GM23338 (cell line): ENCODE results near the gene F7. TPM values are rescaled to one million over a fixed set of nuclear protein-coding genes. Genes with fewer than 3 reads are reported as not detected.

Experiments used
- ATAC-seq: fragments of 200-7000 bp; cut with Tn5 transposase; 3 replicates; pipeline ENCODE4 v1.9.1; 2020
- DNase-seq: peaks from one replicate; pipeline ENCODE4 v3.0.0-alpha.2; 2015; ENCODE audit warnings: low spot score
- H2AFZ ChIP-seq: fragments of 200-600 bp; sonication (generic); 2 replicates; pipeline ENCODE4 v1.8.0; 2016; ENCODE audit warnings: antibody characterized with exemption, mild to moderate bottlenecking, moderate library complexity
- H3F3A ChIP-seq: fragments of 200-600 bp; sonication (generic); replicated peaks from 2 replicates; pipeline ENCODE4 v1.8.0; 2017; ENCODE audit warnings: antibody characterized with exemption, mixed run types, low read depth
- H3K27ac ChIP-seq: fragments of 200-600 bp; sonication (generic); 2 replicates; pipeline ENCODE4 v1.6.1; 2016; ENCODE audit warnings: low read depth
- H3K27me3 ChIP-seq: fragments of 200-600 bp; sonication (generic); 2 replicates; pipeline ENCODE4 v1.8.0; 2016; ENCODE audit warnings: mild to moderate bottlenecking, mixed run types, moderate library complexity; ENCODE audit not compliant: insufficient read depth
- H3K36me3 ChIP-seq: fragments of 200-600 bp; sonication (generic); 2 replicates; pipeline ENCODE4 v1.8.0; 2016; ENCODE audit warnings: mild to moderate bottlenecking; ENCODE audit not compliant: insufficient read depth
- H3K4me1 ChIP-seq: fragments of 200-600 bp; sonication (generic); 2 replicates; pipeline ENCODE4 v1.8.0; 2016; ENCODE audit warnings: mild to moderate bottlenecking, moderate library complexity; ENCODE audit not compliant: insufficient read depth
- H3K4me2 ChIP-seq: fragments of 200-600 bp; sonication (generic); 2 replicates; pipeline ENCODE4 v1.7.1; 2017; ENCODE audit warnings: mixed run types
- H3K4me3 ChIP-seq: fragments of 200-600 bp; sonication (generic); 2 replicates; pipeline ENCODE4 v1.6.1; 2016; ENCODE audit warnings: mixed run types
- H3K79me2 ChIP-seq: fragments of 200-600 bp; sonication (generic); replicated peaks from 2 replicates; pipeline ENCODE4 v1.8.0; 2017; ENCODE audit warnings: mild to moderate bottlenecking; ENCODE audit not compliant: insufficient read depth
- H3K9me2 ChIP-seq: fragments of 200-600 bp; sonication (generic); 2 replicates; pipeline ENCODE4 v1.8.0; 2017; ENCODE audit not compliant: insufficient read depth
- H4K20me1 ChIP-seq: fragments of 200-600 bp; sonication (generic); replicated peaks from 2 replicates; pipeline ENCODE4 v1.8.0; 2017; ENCODE audit warnings: mild to moderate bottlenecking; ENCODE audit not compliant: insufficient read depth
- H3K27ac Mint-ChIP-seq: 2 replicates; pipeline ENCODE4 v1.8.0; 2020; ENCODE audit warnings: inconsistent platforms, mild to moderate bottlenecking, moderate library complexity, mixed read lengths
- H3K27me3 Mint-ChIP-seq: 3 replicates; pipeline ENCODE4 v1.8.0; 2022; ENCODE audit warnings: low read depth, mild to moderate bottlenecking, moderate library complexity, mixed read lengths, inconsistent platforms; ENCODE audit not compliant: insufficient read depth, poor library complexity
- H3K36me3 Mint-ChIP-seq: 3 replicates; pipeline ENCODE4 v1.8.0; 2021; ENCODE audit warnings: low read depth, mild to moderate bottlenecking, inconsistent platforms, moderate library complexity, mixed read lengths
- H3K4me1 Mint-ChIP-seq: 3 replicates; pipeline ENCODE4 v1.8.0; 2020; ENCODE audit warnings: mild to moderate bottlenecking, inconsistent platforms, mixed read lengths
- H3K4me3 Mint-ChIP-seq: 3 replicates; pipeline ENCODE4 v1.8.0; 2021; ENCODE audit warnings: moderate library complexity, mild to moderate bottlenecking, inconsistent platforms, mixed read lengths
- H3K9me3 Mint-ChIP-seq: 3 replicates; pipeline ENCODE4 v1.8.0; 2020; ENCODE audit warnings: moderate library complexity, mild to moderate bottlenecking, inconsistent platforms, mixed read lengths
- CREB1 ChIP-seq: fragments of 250-450 bp; sonication (Bioruptor Pico); IDR thresholded peaks from 2 replicates; pipeline ENCODE4 v1.5.0; 2020; ENCODE audit warnings: low read depth, mild to moderate bottlenecking, moderate library complexity
- ETS1 ChIP-seq: IDR thresholded peaks from 2 replicates; pipeline ENCODE4 v1.6.1; 2016; ENCODE audit warnings: antibody characterized with exemption
- EZH2 ChIP-seq: fragments of 200-600 bp; sonication (generic); IDR thresholded peaks from one replicate; pipeline ENCODE4 v1.8.0; 2017; ENCODE audit warnings: antibody characterized with exemption, mild to moderate bottlenecking, low read depth; ENCODE audit not compliant: unreplicated experiment
- EZH2phosphoT487 ChIP-seq: fragments of 200-600 bp; sonication (generic); IDR thresholded peaks from one replicate; pipeline ENCODE4 v1.8.1; 2018; ENCODE audit warnings: antibody characterized with exemption; ENCODE audit not compliant: unreplicated experiment
- JUNB ChIP-seq: IDR thresholded peaks from one replicate; pipeline ENCODE4 v1.6.1; 2016; ENCODE audit warnings: antibody characterized with exemption; ENCODE audit not compliant: unreplicated experiment
- NANOG ChIP-seq: IDR thresholded peaks from 2 replicates; pipeline ENCODE4 v1.6.1; 2016; ENCODE audit warnings: antibody characterized with exemption, borderline replicate concordance
- POLR2AphosphoS5 ChIP-seq: IDR thresholded peaks from 2 replicates; pipeline ENCODE4 v1.6.1; 2016; ENCODE audit warnings: antibody characterized with exemption, low read depth
- REST ChIP-seq: IDR thresholded peaks from one replicate; pipeline ENCODE4 v1.6.1; 2018; ENCODE audit warnings: antibody characterized with exemption; ENCODE audit not compliant: unreplicated experiment
- STAT1 ChIP-seq: IDR thresholded peaks from one replicate; pipeline ENCODE4 v1.6.1; 2016; ENCODE audit warnings: antibody characterized with exemption; ENCODE audit not compliant: unreplicated experiment
- ZNF114 ChIP-seq: fragments of 250-450 bp; sonication (Bioruptor Pico); IDR thresholded peaks from 2 replicates; pipeline ENCODE4 v1.5.0; 2020; ENCODE audit warnings: mild to moderate bottlenecking, moderate library complexity
- ZNF331 ChIP-seq: fragments of 250-450 bp; sonication (Bioruptor Pico); IDR thresholded peaks from 2 replicates; pipeline ENCODE4 v1.5.0; 2020; ENCODE audit warnings: low read depth, mild to moderate bottlenecking, moderate library complexity
- polyA plus RNA-seq: library from polyadenylated mRNA; unstranded; fragments of >200 nt; fragmentation: Nextera tagmentation; extraction: Ambion mirVana; gene quantifications from 2 replicates; pipeline ENCODE4 v1.2.1, GENCODE V29; 2016
- total RNA-seq: library from RNA; depleted of rRNA; stranded (reverse); fragments of >200 nt; shearing (Covaris generic); gene quantifications from 2 replicates; pipeline ENCODE4 v1.2.3, GENCODE V29; 2014
- TF ChIP-seq, protein P1 (sequence below): fragments of 250-450 bp; sonication (Bioruptor Pico); IDR thresholded peaks from 2 replicates; pipeline ENCODE4 v1.5.0; 2020; ENCODE audit warnings: mild to moderate bottlenecking, moderate library complexity
- TF ChIP-seq, protein P2 (sequence below), 2 experiments: fragments of 200-600 bp in 1 of 2; sonication (generic) in 1 of 2; conservative IDR thresholded peaks; 2 replicates each; pipeline versions ENCODE4 v1.5.1 to v1.6.1; 2016 to 2017; ENCODE audit warnings: antibody characterized with exemption in 2 of 2, low read depth in 2 of 2, mild to moderate bottlenecking in 2 of 2, moderate library complexity in 1 of 2

F7 gene
- total and polyA plus RNA-seq, 2 experiments from 2014 or later: 0.16 to 0.24 TPM

- no peaks in the 10 kb centered on the region for H3K4me1 ChIP-seq
- H3K4me1 Mint-ChIP-seq: peaks cover 7% of the 10 kb centered on the region
- no peaks in the 10 kb centered on the region for H3K36me3 ChIP-seq
- no peak overlapping the region for H3K27ac ChIP-seq
- H4K20me1 ChIP-seq: no peaks in the 10 kb centered on the region
- TF ChIP-seq JUNB (no peak), ETS1 (no peak), EZH2phosphoT487 (no peak), REST (no peak), STAT1 (no peak), ZNF331 (CRISPR knock-in tag) (no peak), EZH2 (no peak), CREB1 (no peak), NANOG (no peak), ZNF114 (CRISPR knock-in tag) (no peak), POLR2AphosphoS5 (no peak)
- TF ChIP-seq, protein P1, sequence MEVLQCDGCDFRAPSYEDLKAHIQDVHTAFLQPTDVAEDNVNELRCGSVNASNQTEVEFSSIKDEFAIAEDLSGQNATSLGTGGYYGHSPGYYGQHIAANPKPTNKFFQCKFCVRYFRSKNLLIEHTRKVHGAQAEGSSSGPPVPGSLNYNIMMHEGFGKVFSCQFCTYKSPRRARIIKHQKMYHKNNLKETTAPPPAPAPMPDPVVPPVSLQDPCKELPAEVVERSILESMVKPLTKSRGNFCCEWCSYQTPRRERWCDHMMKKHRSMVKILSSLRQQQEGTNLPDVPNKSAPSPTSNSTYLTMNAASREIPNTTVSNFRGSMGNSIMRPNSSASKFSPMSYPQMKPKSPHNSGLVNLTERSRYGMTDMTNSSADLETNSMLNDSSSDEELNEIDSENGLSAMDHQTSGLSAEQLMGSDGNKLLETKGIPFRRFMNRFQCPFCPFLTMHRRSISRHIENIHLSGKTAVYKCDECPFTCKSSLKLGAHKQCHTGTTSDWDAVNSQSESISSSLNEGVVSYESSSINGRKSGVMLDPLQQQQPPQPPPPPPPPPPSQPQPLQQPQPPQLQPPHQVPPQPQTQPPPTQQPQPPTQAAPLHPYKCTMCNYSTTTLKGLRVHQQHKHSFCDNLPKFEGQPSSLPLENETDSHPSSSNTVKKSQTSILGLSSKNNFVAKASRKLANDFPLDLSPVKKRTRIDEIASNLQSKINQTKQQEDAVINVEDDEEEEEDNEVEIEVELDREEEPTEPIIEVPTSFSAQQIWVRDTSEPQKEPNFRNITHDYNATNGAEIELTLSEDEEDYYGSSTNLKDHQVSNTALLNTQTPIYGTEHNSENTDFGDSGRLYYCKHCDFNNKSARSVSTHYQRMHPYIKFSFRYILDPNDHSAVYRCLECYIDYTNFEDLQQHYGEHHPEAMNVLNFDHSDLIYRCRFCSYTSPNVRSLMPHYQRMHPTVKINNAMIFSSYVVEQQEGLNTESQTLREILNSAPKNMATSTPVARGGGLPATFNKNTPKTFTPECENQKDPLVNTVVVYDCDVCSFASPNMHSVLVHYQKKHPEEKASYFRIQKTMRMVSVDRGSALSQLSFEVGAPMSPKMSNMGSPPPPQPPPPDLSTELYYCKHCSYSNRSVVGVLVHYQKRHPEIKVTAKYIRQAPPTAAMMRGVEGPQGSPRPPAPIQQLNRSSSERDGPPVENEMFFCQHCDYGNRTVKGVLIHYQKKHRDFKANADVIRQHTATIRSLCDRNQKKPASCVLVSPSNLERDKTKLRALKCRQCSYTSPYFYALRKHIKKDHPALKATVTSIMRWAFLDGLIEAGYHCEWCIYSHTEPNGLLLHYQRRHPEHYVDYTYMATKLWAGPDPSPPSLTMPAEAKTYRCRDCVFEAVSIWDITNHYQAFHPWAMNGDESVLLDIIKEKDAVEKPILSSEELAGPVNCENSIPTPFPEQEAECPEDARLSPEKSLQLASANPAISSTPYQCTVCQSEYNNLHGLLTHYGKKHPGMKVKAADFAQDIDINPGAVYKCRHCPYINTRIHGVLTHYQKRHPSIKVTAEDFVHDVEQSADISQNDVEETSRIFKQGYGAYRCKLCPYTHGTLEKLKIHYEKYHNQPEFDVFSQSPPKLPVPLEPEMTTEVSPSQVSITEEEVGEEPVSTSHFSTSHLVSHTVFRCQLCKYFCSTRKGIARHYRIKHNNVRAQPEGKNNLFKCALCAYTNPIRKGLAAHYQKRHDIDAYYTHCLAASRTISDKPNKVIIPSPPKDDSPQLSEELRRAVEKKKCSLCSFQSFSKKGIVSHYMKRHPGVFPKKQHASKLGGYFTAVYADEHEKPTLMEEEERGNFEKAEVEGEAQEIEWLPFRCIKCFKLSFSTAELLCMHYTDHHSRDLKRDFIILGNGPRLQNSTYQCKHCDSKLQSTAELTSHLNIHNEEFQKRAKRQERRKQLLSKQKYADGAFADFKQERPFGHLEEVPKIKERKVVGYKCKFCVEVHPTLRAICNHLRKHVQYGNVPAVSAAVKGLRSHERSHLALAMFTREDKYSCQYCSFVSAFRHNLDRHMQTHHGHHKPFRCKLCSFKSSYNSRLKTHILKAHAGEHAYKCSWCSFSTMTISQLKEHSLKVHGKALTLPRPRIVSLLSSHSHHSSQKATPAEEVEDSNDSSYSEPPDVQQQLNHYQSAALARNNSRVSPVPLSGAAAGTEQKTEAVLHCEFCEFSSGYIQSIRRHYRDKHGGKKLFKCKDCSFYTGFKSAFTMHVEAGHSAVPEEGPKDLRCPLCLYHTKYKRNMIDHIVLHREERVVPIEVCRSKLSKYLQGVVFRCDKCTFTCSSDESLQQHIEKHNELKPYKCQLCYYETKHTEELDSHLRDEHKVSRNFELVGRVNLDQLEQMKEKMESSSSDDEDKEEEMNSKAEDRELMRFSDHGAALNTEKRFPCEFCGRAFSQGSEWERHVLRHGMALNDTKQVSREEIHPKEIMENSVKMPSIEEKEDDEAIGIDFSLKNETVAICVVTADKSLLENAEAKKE (CRISPR knock-in tag): no peak
- TF ChIP-seq, protein P2, sequence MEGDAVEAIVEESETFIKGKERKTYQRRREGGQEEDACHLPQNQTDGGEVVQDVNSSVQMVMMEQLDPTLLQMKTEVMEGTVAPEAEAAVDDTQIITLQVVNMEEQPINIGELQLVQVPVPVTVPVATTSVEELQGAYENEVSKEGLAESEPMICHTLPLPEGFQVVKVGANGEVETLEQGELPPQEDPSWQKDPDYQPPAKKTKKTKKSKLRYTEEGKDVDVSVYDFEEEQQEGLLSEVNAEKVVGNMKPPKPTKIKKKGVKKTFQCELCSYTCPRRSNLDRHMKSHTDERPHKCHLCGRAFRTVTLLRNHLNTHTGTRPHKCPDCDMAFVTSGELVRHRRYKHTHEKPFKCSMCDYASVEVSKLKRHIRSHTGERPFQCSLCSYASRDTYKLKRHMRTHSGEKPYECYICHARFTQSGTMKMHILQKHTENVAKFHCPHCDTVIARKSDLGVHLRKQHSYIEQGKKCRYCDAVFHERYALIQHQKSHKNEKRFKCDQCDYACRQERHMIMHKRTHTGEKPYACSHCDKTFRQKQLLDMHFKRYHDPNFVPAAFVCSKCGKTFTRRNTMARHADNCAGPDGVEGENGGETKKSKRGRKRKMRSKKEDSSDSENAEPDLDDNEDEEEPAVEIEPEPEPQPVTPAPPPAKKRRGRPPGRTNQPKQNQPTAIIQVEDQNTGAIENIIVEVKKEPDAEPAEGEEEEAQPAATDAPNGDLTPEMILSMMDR (conservative IDR thresholded peaks at IDR 0.05; ENCODE audit: low read depth in 2 of 2): no peak
- H3F3A ChIP-seq: no peaks in the 10 kb centered on the region
- H2AFZ ChIP-seq: no peak overlapping the region
- H3K27me3 Mint-ChIP-seq: peaks cover 15% of the 10 kb centered on the region
- H3K9me3 Mint-ChIP-seq: peaks cover 3% of the 10 kb centered on the region; the same call in 1 of the 3 replicates
- no peaks in the 10 kb centered on the region for H3K79me2 ChIP-seq
- DNase-seq: no peak
- H3K4me2 ChIP-seq: no peak overlapping the region
- H3K27ac Mint-ChIP-seq: no peak overlapping the region
- H3K4me3 Mint-ChIP-seq: no peak overlapping the region
- ATAC-seq: no peak
- no peaks in the 10 kb centered on the region for H3K9me2 ChIP-seq
- no peaks in the 10 kb centered on the region; the same call in 2 of the 3 replicates for H3K36me3 Mint-ChIP-seq
- H3K4me3 ChIP-seq: no peak overlapping the region
- no peaks in the 10 kb centered on the region for H3K27me3 ChIP-seq
These were observed 12.3 kb downstream of the F7 start for GRCh38 chr13:113117911-113118260.
